Brain pericyte (primary cell): ENCODE data around the gene DIS3L2.

Experiments used
- DNase-seq: peaks from one replicate; pipeline ENCODE4 v3.0.0-alpha.2; 2012; ENCODE audit warnings: low read depth, low spot score

DIS3L2 gene, protein sequence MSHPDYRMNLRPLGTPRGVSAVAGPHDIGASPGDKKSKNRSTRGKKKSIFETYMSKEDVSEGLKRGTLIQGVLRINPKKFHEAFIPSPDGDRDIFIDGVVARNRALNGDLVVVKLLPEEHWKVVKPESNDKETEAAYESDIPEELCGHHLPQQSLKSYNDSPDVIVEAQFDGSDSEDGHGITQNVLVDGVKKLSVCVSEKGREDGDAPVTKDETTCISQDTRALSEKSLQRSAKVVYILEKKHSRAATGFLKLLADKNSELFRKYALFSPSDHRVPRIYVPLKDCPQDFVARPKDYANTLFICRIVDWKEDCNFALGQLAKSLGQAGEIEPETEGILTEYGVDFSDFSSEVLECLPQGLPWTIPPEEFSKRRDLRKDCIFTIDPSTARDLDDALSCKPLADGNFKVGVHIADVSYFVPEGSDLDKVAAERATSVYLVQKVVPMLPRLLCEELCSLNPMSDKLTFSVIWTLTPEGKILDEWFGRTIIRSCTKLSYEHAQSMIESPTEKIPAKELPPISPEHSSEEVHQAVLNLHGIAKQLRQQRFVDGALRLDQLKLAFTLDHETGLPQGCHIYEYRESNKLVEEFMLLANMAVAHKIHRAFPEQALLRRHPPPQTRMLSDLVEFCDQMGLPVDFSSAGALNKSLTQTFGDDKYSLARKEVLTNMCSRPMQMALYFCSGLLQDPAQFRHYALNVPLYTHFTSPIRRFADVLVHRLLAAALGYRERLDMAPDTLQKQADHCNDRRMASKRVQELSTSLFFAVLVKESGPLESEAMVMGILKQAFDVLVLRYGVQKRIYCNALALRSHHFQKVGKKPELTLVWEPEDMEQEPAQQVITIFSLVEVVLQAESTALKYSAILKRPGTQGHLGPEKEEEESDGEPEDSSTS

DNA sequence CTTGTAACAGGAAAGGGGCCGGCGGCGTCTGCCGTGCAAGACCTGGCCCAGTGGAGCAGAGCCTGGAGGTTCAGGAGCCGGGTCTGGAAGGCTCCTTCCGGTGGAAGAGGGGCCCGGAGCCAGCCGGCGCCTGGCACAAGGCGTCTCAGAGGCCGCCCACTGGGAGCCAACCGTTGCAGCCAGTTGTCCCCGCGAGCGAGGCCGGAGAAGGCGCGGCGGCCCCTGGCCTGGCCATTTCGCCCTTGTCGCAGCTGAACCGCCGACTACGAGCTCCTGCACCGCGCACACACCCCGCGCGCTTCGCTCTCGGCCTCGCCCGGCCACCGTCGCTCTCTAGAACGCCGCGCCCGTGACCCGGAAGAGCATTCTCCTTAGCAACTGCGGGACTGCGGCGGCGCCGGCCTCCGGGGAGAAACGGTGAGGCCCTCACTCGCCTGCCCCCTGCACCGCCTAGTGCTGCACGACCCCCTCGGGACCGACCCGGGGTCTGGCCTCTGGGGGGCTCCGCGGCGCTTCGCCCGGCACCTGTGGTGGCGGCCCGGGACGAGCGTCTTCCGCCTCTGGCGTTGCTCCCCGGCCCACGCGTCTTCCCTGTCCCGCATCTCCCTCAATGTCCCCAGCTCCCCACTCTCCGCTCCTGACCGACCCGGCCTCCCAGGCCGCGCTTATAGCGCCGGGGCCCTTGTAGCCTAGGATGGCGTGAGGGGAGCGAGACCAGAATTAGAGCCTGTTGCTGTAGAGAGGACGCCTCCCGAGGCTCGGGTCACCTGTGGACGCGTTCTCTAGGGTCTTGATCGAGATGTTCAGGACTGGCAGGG lies at the start of gene DIS3L2:
DIS3L2 (plus strand) TSS at position 365 of the 818 bp plus-strand sequence. CDS start 53,215 bp downstream, outside the sequence.
- DNase-seq, result peak; percentile 8

DNA sequence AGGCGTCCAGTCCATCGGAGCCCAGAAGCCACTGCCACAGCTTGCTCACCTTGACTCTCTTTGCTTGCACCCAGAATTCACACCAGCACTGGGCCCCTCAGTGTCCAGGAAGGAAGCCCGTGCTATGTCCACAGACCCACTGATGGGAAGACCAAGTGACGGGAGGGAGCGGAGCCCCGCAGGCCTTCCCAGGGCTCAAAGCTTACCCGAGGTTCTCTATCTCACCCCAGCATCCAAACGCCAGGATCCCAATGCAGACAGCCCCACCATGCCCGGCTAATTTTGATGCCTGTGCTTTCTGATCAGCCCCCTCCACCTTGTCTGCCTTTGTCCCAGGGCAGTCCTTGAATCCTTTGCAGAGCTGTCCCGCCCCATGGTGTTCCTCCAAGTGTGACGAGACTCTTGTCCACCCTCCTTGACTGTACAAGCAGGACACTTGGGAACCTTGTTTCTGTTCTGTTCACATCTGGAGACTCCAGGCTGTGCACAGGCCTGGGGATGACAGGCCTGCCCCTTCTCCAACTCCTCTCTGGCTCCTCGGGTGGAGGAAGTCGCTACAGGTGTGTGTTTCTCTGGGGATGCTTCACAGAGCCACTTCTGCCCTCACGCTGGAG lies 47.3 kb upstream of the DIS3L2 start:
- DNase-seq, result no peak

DNA sequence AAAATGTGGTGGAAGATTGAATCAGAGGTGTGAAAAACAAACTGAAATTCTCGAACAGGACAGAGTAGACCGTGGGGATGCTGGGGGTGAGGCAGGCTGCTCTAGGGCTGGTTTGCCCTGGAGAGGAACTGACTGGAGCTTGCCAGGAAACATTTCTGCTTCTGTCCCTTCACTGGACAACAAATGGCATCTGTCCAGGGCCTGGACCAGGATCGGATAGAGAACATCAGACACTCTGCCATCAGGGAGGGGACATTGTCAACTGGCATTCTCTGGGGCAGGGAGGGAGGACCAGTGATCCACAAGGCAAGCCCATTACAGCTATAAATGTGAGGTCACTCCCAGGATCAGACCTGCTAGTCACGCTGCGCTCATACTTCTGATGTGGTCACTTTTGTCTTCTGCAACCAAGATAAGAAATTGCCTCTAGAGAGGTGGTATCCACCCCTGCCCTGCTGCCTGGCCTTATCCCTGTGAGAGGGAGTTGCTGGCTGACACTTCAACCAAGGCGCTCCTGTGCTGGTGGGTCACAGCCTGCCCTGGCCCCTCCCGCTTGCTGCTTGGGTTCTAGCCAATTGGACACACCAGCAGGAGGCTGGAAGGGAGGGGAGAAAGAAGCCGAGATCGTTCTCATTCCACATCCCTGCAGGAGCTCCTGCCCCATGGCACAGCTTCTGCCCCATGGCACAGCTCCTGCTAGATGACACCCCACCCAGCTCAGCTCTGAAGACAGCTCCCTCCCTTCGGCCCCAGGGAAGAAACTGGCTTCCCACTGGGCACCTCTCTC lies 44.0 kb upstream of the DIS3L2 start:
- DNase-seq, result no peak

DNA sequence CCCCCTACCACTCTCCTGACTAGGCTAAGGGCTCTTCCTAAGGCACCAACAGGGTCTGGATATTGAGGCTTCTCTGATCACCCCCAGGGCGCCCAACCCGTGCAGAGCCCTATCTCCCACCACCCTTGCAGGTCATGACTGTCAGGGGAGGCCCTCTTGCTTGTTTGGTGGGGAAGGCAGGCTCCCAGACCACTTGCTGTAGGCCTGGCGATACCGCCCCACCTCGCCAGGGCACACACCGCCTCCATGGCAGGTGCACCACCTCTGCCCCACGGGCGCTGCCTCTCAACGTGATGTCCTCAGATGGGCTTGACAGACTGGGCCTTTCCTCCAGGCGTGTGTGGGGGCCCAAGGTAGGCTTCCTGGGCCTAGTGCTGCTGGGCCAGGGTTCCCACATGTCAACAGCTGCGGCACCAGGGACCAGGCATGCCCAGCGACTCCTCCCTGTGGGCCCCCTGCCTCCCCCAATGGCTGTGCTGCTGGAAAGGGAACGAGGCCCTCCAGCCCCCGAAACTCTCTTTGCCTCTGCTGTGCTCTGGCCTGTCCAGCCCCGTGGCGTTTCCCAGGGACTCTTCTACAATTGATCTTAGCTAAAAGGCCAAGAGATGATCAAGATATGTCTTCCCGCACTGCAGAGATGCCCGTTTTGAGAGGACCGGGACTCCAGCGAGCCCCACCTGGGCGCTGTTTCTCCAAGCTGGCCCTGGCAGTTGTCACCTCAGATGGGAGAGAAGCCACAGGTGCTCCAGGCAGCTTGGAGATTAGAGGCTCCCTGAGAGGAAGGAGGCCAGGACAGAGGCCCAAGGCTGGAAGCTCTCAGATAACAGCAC lies 42.8 kb upstream of the DIS3L2 start:
- no peak for DNase-seq

DNA sequence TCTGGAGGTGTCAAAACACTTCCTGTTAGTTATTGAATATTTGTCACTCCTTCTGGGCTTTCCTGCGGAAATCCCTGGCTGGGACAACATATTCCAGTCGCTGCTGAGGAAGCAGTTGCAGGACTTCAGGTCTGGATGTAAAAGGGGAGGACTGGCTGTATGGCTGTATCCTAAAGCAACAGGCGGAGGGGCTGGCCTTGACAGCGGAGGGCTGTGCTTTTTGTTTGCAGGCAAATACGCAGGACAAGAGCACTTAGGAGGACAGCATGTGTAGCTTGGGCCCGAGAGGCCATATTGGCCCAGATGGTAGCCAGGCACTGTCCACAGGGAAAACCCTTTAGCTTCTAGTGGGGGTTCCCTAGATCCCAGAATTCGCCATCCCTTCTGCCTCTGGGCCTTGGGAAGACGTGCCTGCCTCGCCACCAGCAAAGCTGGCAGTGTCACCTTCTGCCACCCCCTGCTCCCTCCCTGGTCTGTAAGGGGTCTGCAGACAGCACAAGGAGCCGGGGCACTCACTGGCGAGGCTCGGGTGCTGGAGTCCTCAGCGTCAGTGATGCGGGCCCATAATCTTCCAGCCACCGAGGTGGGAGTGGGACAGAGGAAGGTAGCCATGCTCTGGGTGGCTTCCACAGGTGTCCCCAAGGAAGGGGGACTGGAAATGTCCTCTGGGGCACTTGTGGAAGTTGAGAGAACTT lies 42.0 kb upstream of the DIS3L2 start:
- DNase-seq, result no peak

DNA sequence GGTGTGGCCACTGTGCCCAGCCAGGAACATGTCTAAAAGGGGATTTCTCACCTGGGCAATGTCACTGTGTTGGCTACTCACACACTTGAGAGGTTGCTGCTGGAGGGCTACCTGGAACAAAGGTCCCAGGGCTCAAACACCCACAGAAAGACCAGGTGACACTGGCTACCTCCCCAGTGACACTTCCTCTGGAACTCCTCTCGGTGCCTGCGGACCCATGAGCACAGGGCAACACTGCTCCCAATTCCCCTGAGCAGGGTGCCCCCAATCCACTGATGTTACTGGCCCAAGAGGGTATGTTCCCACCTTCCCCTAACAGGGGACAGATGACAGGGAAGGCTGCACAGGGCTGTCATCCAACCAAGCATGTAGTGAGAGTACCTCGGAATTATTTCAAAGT lies 41.1 kb upstream of the DIS3L2 start:
- DNase-seq, result no peak

DNA sequence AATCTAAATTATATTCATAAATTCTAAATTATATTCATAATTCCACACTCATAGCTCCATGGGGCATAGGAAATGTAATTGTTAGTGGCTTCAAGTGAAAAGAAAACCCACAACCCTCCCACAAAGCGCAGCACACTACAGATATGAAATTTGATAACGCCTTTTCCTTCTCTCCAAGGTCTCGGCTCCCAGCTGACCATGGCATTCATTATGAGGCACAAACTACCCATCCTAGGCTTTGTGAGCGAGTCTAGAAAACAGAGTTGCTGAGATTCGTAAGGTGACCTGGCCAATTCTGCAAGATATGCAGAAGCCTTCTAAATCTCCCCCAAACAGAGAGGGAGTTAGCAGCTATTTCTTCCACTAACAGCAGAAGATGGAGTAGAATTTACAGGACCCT lies 40.7 kb upstream of the DIS3L2 start:
- DNase-seq, result no peak

DNA sequence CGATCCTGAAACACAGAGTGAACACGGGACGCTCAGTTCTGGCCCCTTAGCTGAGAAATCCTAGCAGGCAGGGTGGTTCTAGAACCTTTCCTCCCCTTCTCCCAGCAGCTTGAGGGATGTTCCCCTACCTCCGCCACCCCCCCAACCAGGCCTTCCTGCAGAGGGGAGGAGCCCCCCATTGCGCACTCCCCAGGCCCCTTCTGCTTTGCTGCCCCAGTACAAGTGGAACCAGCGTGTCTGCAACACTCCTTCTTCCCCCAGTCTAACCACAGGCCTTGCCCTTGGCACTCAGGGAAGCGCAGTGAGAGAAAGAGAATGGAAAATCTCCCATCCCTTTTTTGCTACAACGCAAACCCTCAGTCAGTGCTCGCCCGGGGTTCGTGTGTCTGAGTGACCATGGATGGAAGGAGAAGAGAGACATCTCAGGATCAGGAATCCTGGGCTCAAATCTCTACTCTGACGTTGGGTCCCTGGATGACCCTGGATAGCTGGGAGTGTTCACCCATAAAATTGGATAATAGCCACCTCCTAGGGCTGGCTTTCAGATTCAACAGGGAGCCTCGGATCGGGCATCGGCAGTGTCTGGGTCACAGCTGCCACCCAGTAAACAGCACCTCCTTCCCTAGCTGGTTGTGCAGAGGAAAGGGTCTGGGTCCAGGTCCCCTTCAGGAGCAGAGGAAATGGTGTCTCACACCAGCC lies 39.1 kb upstream of the DIS3L2 start:
- DNase-seq, result no peak

DNA sequence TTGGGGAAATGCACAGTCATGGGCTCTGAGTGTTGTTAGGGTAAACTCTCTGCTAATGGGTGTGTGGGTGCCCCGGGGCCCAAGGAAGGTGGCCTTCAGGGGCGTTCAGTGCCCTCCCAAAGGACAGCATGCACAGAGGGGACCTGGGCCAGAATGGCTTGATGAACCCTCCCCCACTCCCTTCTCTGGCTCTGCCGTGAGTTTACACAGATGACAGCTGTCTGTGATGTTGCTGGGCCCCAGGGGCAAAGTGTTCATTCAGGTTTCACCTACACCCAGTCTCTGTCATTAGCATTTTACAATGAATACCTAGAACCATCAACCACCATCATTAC lies 38.5 kb upstream of the DIS3L2 start:
- no peak for DNase-seq

DNA sequence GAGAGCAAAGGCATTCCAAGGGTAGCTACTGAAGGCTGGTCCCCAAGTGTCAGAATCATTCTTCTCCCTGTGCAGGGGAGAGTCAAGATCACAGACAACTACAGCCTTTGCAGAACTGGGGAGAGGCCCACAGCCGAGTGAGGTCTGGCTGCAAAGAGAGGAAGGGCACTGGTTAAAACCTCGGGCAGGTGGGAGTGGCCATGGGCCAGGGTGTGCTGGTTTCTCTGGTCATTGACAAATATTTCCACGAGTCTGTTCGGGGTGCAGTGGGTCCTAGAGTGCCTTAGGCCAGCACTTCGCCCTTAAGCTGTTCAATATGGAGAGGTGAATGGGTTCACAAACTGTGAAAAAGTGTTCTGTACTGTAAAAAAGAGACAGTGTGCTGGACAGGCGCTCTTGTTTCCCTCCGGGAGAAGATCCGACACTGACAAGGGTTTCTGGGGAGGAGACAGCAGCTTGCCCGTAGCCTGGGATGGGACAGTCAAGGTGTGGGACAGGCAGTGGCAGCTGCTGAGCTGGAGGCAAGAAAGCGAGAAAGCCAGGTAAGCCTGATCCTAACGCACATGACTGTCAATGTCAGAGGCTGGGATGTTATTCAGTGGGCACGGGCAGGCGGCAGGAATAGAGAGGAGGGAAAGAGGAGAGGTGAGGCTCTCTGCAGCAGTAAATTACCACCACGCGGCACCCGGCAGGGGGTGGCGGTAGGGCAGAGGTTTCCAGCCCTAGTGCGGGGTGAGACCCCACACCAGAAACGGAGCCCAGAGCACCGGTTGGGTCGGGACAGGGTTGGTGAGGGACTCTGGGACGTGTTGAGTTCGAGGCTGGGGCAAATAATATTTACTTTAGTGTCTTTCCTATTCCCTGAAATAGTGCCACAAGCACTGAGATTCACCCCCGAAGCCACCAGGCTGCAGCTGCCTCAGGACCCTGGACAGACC lies 37.3 kb upstream of the DIS3L2 start:
- no peak for DNase-seq

DNA sequence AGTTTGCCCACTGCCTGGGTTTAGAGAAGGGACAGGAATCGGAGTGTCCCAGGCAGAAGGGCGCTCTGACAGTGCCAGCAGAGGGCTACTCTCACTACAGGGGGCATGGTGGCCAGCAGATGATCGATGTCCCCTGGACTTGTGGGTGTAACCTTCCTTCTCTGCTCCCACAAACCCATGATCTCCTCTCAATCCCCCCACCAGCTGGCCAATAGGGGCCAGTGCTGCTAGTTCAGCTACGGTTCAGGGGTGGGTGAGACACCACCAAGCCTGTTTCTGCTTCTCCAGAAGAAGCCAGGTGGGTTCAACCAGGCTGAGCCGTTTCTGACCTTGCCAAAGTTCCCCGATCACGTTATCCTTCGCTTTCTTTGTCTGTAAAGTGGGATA lies 36.6 kb upstream of the DIS3L2 start:
- no peak for DNase-seq

DNA sequence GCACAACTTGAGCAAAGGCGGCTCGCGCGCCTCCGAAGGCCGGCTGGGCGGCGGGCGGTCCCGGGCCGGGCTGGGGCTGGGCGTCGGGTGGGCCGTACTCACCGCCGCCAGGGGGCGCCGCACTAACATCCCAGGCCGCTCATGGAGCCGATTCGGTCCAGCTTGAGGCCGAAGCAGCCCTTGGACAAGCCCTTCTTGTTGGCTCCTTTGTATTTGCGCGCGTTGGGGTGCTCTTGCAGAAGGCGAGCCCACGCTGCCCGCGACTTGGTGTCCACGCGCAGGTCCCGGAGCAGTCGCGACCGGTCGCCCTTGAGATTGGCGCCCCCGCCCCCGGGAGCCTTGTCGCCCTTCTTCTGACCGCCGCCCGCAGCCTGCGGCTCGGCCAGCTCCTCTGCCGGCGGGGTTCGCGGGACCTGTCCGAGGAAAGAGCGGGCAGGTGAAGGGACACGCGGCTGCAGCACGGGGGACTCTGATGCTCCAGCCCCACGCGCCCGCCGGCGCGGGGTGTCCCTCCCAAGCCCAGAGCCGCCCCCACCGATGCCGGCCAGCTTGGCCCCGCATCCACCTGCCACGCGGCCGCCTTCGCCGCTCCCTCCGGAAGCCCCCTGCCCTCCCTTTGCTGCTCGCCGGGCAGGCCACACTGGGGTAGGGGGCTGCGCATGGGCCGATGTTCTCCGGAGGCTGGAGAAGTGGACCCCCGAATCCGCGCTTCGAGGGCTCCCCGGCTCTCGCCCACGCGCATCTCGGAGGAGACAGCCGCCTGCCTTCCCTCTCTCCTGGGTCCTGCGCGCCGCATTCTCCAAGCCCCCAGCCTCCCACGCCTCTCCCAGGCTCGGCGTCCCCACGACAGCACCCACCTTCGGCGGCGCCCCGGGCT lies 36.0 kb upstream of the DIS3L2 start:
- DNase-seq, result no peak

DNA sequence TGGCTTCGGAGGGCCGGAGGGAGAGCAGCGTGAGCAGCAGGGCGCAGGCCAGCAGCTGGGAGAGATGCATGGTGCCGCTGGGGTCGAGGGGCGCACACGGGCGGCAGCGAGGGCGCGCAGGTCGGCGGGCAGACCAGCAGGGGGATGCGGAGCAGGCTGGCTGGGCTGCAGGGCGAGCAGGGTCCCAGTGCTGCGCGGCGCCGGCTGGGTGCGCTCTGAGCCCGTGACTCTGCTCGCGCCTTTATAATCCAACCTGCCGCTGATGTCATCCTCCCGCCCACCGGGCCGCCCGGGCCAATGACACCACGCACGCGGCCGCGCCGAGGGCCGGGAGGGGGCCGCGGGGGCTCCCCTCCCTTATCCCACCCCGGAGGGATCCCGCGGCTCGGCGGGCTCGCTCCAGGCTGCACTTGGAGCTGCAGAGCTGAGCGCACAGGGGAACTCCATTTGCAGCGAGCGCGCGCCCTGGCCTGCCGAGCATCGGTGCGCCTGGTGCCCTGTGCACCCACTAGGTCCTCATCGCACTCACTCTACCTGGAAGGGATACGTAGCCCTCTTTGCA lies 35.3 kb upstream of the DIS3L2 start, which contains the start of gene NPPC:
NPPC (minus strand) TSS at position 217 of the 562 bp plus-strand sequence; CDS start at position 70, 147 bp downstream.
- no peak for DNase-seq

DNA sequence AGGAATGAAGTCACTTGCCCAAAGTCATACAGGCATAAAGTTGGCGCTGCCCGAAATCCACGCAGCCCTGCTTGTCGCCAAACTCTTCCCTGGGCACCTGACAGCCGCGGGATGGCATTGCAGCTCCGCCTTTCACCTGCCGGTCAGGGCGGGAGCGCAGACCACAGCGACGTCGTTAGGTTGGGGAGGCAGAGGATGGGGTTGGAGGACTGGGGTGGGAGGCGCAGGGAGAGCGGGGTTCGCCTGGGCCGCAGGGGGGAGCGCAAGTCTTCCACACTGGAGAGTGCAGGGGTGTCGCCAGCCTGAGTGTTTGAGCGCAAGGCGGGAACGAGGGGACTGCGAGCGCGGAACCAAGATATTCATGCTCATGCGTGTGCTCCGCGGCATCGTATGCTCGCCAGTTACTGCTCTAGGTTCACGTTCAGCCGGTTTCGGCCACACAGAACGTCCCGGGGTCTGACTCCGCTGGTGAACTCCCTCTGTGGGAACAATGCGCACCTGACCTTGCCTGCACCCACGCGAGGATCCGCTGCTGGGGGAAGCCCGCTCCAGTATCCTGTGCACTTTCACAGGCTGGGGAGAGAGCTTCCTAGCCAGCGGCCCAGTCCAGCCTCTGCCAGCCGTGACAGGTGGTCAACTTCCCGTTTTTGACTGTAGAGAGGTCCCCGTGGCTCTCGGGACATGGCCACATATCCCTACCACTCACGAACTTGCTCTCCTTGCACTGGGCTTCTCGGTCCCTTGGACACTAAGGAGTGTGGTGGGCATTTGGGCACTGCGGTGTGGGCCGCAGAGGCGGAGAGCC lies 34.5 kb upstream of the DIS3L2 start:
- no peak for DNase-seq

DNA sequence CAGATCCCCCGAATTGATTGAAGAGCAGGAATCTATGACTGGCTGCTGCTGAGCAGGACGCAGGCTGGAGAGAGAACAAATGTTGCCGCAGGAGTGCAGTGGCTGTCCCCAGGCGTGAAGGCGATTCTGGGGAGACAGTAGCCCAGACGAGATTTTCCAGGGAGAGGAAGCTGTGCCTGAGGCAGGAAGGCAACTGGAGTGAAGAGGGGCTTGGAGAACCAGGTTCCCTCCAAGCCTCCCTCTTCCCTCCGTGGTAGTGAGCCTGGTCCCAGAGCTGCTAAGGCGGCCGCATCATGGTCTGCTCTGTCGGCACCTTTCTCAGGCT lies 34.0 kb upstream of the DIS3L2 start:
- no peak for DNase-seq
